Measurements from ENCODE around the gene DENND4B. TPM values are rescaled to one million over a fixed set of nuclear protein-coding genes. Genes with fewer than 3 reads are reported as not detected.

Gene DENND4B
- total and polyA plus RNA-seq, 9 of the 15 experiments (the other 6 are each of a cell fraction or from before 2014, with no cell fraction given): 9.5 to 80.5 (median 23.1) TPM

GRCh38 chr1:153883223-153883622 lies 63.3 kb downstream of the DENND4B start (continued):
- TF ChIP-seq TOE1 (IDR thresholded peaks at IDR 0.05; ENCODE audit: borderline replicate concordance) (no peak), TOE1 (CRISPR knock-in tag; IDR thresholded peaks at IDR 0.05; ENCODE audit: borderline replicate concordance, low read depth) (no peak), TSC22D4 (tag; IDR thresholded peaks at IDR 0.05) (no peak), CBX8 (IDR thresholded peaks at IDR 0.05; ENCODE audit: borderline replicate concordance, extremely low read depth, low read depth, low read length, poor library complexity, severe bottlenecking) (no peak), TAL1 (IDR thresholded peaks at IDR 0.05) (peak; percentile 80), ZFX (CRISPR knock-in tag; IDR thresholded peaks at IDR 0.05) (no peak), TSHZ1 (CRISPR knock-in tag; IDR thresholded peaks at IDR 0.05) (no peak), MTF1 (CRISPR knock-in tag; IDR thresholded peaks at IDR 0.05; ENCODE audit: borderline replicate concordance) (no peak), ZEB2 (IDR thresholded peaks at IDR 0.05) (no peak), ZNF398 (CRISPR knock-in tag; IDR thresholded peaks at IDR 0.05) (no peak), ZHX1 (conservative IDR thresholded peaks at IDR 0.05; ENCODE audit: low read length) (no peak), MECOM (CRISPR knock-in tag; IDR thresholded peaks at IDR 0.05) (no peak), SAFB (IDR thresholded peaks at IDR 0.05; ENCODE audit: borderline replicate concordance, low read depth, low read length) (no peak), POLR2AphosphoS5 (IDR thresholded peaks at IDR 0.05; ENCODE audit: control insufficient read depth, insufficient read depth, low read depth, low read length) (peak; percentile 40; the same call in 1 of the 2 replicates), ZBTB26 (CRISPR knock-in tag; IDR thresholded peaks at IDR 0.05) (no peak), TCF7 (IDR thresholded peaks at IDR 0.05; ENCODE audit: borderline replicate concordance) (peak; percentile 68; the same call in 1 of the 2 replicates), SREBF2 (CRISPR knock-in tag; IDR thresholded peaks at IDR 0.05) (no peak), ZBTB7A (IDR thresholded peaks at IDR 0.05; ENCODE audit: borderline replicate concordance, control insufficient read depth, low read depth, low read length) (no peak), IFI16 (CRISPR knock-in tag; IDR thresholded peaks at IDR 0.05) (no peak), ZNF217 (CRISPR knock-in tag; IDR thresholded peaks at IDR 0.05) (no peak)

All from K562 (cell line).